Measurements from ENCODE around the gene PLSCR3. TPM values are rescaled to one million over a fixed set of nuclear protein-coding genes. Genes with fewer than 3 reads are reported as not detected.

PLSCR3 gene
- total and polyA plus RNA-seq, 2 experiments from 2014 or later, result 30.0 to 34.3 TPM

GRCh38 chr17:7346761-7347614 is 47.3 kb downstream of the PLSCR3 start:
- no peaks in the 10 kb centered on the region for H3K27me3 ChIP-seq (ENCODE audit: insufficient read depth)
- no peaks in the 10 kb centered on the region for H3K36me3 ChIP-seq (ENCODE audit: insufficient read depth)
- H2AFZ ChIP-seq, result no peak overlapping the region
- H3K79me2 ChIP-seq (replicated peaks; ENCODE audit: insufficient read depth), result no peaks in the 10 kb centered on the region
- H3K9me2 ChIP-seq (ENCODE audit: insufficient read depth), result no peaks in the 10 kb centered on the region
- peaks cover 17% of the 10 kb centered on the region; the same call in 1 of the 2 replicates for H3F3A ChIP-seq (replicated peaks; ENCODE audit: low read depth)
- no peak overlapping the region for H3K27ac ChIP-seq (ENCODE audit: low read depth)
- no peak for DNase-seq (ENCODE audit: low spot score)
- peaks cover 6% of the 10 kb centered on the region for H3K4me1 ChIP-seq (ENCODE audit: insufficient read depth)
- H4K20me1 ChIP-seq (replicated peaks; ENCODE audit: insufficient read depth), result 0 out of 2 replicates have a peak, but pooled peaks cover 3% of the 10 kb centered on the region
- H3K4me1 Mint-ChIP-seq, result peaks cover 16% of the 10 kb centered on the region
- H3K9me3 Mint-ChIP-seq, result no peaks in the 10 kb centered on the region
- peak overlapping the region; percentile 33; the same call in 1 of the 2 replicates for H3K27ac Mint-ChIP-seq
- TF ChIP-seq REST (IDR thresholded peaks at IDR 0.05; ENCODE audit: unreplicated experiment), result no peak
- TF ChIP-seq CTCF (conservative IDR thresholded peaks at IDR 0.05; ENCODE audit: low read depth in 2 of 2), result peak in 1 of 2 experiments; percentile 52; a peak in 2 of 4 replicates
- TF ChIP-seq ZNF331 (CRISPR knock-in tag; IDR thresholded peaks at IDR 0.05; ENCODE audit: low read depth), result no peak
- no peak for TF ChIP-seq ZNF114 (CRISPR knock-in tag; IDR thresholded peaks at IDR 0.05)
- no peak for TF ChIP-seq CREB1 (CRISPR knock-in tag; IDR thresholded peaks at IDR 0.05; ENCODE audit: low read depth)
- TF ChIP-seq ETS1 (IDR thresholded peaks at IDR 0.05), result no peak
- TF ChIP-seq POLR2AphosphoS5 (IDR thresholded peaks at IDR 0.05; ENCODE audit: low read depth), result no peak
- TF ChIP-seq ZNF462 (CRISPR knock-in tag; IDR thresholded peaks at IDR 0.05), result no peak
- TF ChIP-seq NANOG (IDR thresholded peaks at IDR 0.05; ENCODE audit: borderline replicate concordance), result no peak
- no peak for ATAC-seq
- H3K4me2 ChIP-seq, result no peak overlapping the region
- H3K4me3 Mint-ChIP-seq, result no peak overlapping the region
- peaks cover 3% of the 10 kb centered on the region; the same call in 2 of the 3 replicates for H3K36me3 Mint-ChIP-seq (ENCODE audit: low read depth)
- H3K4me3 ChIP-seq, result no peak overlapping the region
- peaks cover 32% of the 10 kb centered on the region for H3K27me3 Mint-ChIP-seq (ENCODE audit: insufficient read depth, low read depth, poor library complexity)

Measured in GM23338 (cell line).